ENCODE data around the gene KIF1A.

GRCh38 chr2:240717181-240717641 lies 102.8 kb downstream of the KIF1A start:
- TF ChIP-seq CTCF (optimal IDR thresholded peaks at IDR 0.05 in 1 of 3, IDR thresholded peaks at IDR 0.05 in 1 of 3, conservative IDR thresholded peaks at IDR 0.05 in 1 of 3; ENCODE audit: extremely low read depth in 1 of 3, insufficient read depth in 2 of 3, low read length in 3 of 3) = no peak
- TF ChIP-seq EZH2 (IDR thresholded peaks at IDR 0.05; ENCODE audit: low read length) = no peak
